K562 (cell line): ENCODE data around the gene ENC1. TPM values are rescaled to one million over a fixed set of nuclear protein-coding genes. Genes with fewer than 3 reads are reported as not detected.

Experiments used
- ATAC-seq: fragments of 200-7000 bp; cut with Tn5 transposase; 3 replicates; pipeline ENCODE4 v1.9.1; 2020; ENCODE audit warnings: moderate library complexity
- BruUV-seq: library from RNA; stranded (reverse); fragments of 400-500 nt; replicated peaks from 2 replicates; lab custom pipeline; 2021; lab: Mats Ljungman, UMichigan
- CTCF ChIA-PET: fragments of 300-600 bp; formaldehyde crosslinking; extraction: SDS; loops from one replicate; lab custom pipeline; 2021; ENCODE audit warnings: low intra/inter-chr PET ratio; lab: Yijun Ruan, JAX
- POLR2A ChIA-PET: fragments of 300-600, 350-650 bp; sonication (Branson Sonifier 250); formaldehyde crosslinking; extraction: SDS; loops from one replicate; lab custom pipeline; 2021; ENCODE audit warnings: antibody characterized with exemption, inconsistent platforms; lab: Yijun Ruan, JAX
- DNase-seq, 4 experiments: peaks; one replicate each; pipeline versions ENCODE4 v3.0.0 to v3.0.0-alpha.2; 2011 to 2018; ENCODE audit warnings: low spot score in 3 of 4, mixed read lengths in 3 of 4; ENCODE audit errors: extremely low read depth in 1 of 4
- FAIRE-seq: peaks from 2 replicates; lab custom pipeline; 2011; peaks lifted over from hg19 to GRCh38; lab: Jason Lieb, UNC
- H2AFZ ChIP-seq: 2 replicates; pipeline ENCODE4 v1.6.0; 2011; ENCODE audit warnings: low read depth, low read length, control low read depth, inconsistent platforms
- H3K27ac ChIP-seq: fragments of 200-600 bp; 3 replicates; pipeline ENCODE4 v1.8.0; 2011; ENCODE audit warnings: low read depth, mild to moderate bottlenecking, control low read depth, inconsistent platforms, low read length, moderate library complexity, mixed read lengths; ENCODE audit errors: extremely low read depth
- H3K27me3 ChIP-seq, 2 experiments: fragments of 300-600 bp in 1 of 2; 2 replicates in 1 of 2; 3 replicates in 1 of 2; pipeline versions ENCODE4 v1.6.0 to v1.8.0; 2011; ENCODE audit warnings: inconsistent platforms in 2 of 2, low read length in 2 of 2, mild to moderate bottlenecking in 1 of 2, mixed read lengths in 1 of 2, moderate library complexity in 1 of 2; ENCODE audit not compliant: control insufficient read depth in 2 of 2, insufficient read depth in 2 of 2
- H3K36me3 ChIP-seq: fragments of 300-600 bp; 3 replicates; pipeline ENCODE4 v1.8.0; 2011; ENCODE audit warnings: mild to moderate bottlenecking, low read length, inconsistent platforms; ENCODE audit not compliant: control insufficient read depth, insufficient read depth
- H3K4me1 ChIP-seq, 2 experiments: fragments of 200-600 bp in 1 of 2; replicated peaks in 1 of 2; 2 replicates in 1 of 2; 3 replicates in 1 of 2; pipeline versions ENCODE4 v1.5.1 to v1.8.0; 2011; ENCODE audit warnings: inconsistent platforms in 2 of 2, low read length in 2 of 2, mild to moderate bottlenecking in 1 of 2, mixed read lengths in 1 of 2, moderate library complexity in 1 of 2; ENCODE audit not compliant: control insufficient read depth in 2 of 2, insufficient read depth in 2 of 2
- H3K4me2 ChIP-seq: 2 replicates; pipeline ENCODE4 v1.6.1; 2011; ENCODE audit warnings: low read length, control low read depth, inconsistent platforms, mixed read lengths; ENCODE audit not compliant: insufficient read depth
- H3K4me3 ChIP-seq: fragments of 200-600 bp; sonication (generic), shearing (Covaris generic); 2 replicates; pipeline ENCODE4 v1.5.1; 2016; ENCODE audit warnings: control low read depth, inconsistent platforms
- H3K79me2 ChIP-seq: fragments of 200-600 bp; 3 replicates; pipeline ENCODE4 v1.8.0; 2011; ENCODE audit warnings: low read length, inconsistent platforms; ENCODE audit not compliant: control insufficient read depth, insufficient read depth
- H3K9ac ChIP-seq, 2 experiments: 2 replicates each; pipeline versions ENCODE4 v1.6.0 to v1.6.1; 2011; ENCODE audit warnings: low read depth in 2 of 2, low read length in 2 of 2, control low read depth in 1 of 2, inconsistent platforms in 1 of 2, mild to moderate bottlenecking in 1 of 2, mixed read lengths in 1 of 2; ENCODE audit not compliant: insufficient read depth in 1 of 2
- H3K9me1 ChIP-seq: one replicate; pipeline ENCODE4 v1.6.0; 2011; ENCODE audit warnings: inconsistent platforms, mild to moderate bottlenecking, low read length, moderate library complexity; ENCODE audit not compliant: control insufficient read depth, insufficient read depth
- H3K9me3 ChIP-seq: replicated peaks from 2 replicates; pipeline ENCODE4 v1.5.1; 2011; ENCODE audit warnings: low read depth, low read length, inconsistent platforms; ENCODE audit not compliant: control insufficient read depth, insufficient read depth
- H4K20me1 ChIP-seq: replicated peaks from 2 replicates; pipeline ENCODE4 v1.6.1; 2011; ENCODE audit warnings: low read length, inconsistent platforms, mixed read lengths; ENCODE audit not compliant: control insufficient read depth, insufficient read depth
- CXXC5 ChIP-seq: fragments of 250-450 bp; sonication (Bioruptor Pico); IDR thresholded peaks from 2 replicates; pipeline ENCODE4 v1.8.0; 2022; ENCODE audit warnings: inconsistent platforms, mild to moderate bottlenecking, moderate library complexity
- EHMT2 ChIP-seq: fragments of 450-650 bp; IDR thresholded peaks from 2 replicates; pipeline ENCODE4 v1.6.1; 2018; ENCODE audit warnings: antibody characterized with exemption
- HDAC2 ChIP-seq: fragments of 450-650 bp; IDR thresholded peaks from 2 replicates; pipeline ENCODE4 v1.6.1; 2016; ENCODE audit warnings: mild to moderate bottlenecking
- HNRNPL ChIP-seq: fragments of 200-400 bp; formaldehyde crosslinking; IDR thresholded peaks from 2 replicates; pipeline ENCODE4 v1.6.1; 2017; ENCODE audit warnings: low read depth, mild to moderate bottlenecking, low read length
- MCM3 ChIP-seq: fragments of 450-650 bp; IDR thresholded peaks from 2 replicates; pipeline ENCODE4 v1.6.1; 2016
- TAL1 ChIP-seq: fragments of 450-650 bp; IDR thresholded peaks from 2 replicates; pipeline ENCODE4 v1.6.1; 2016; ENCODE audit warnings: mild to moderate bottlenecking
- TRIM24 ChIP-seq, 2 experiments: fragments of 450-650 bp; IDR thresholded peaks; 2 replicates each; pipeline ENCODE4 v1.6.1; 2016
- U2AF1 ChIP-seq: fragments of 200-400 bp; formaldehyde crosslinking; optimal IDR thresholded peaks from 2 replicates; pipeline ENCODE3; 2017; ENCODE audit warnings: mild to moderate bottlenecking, low read depth, low read length, moderate library complexity
- ZFP30 ChIP-seq: fragments of 250-450 bp; sonication (Bioruptor Pico); IDR thresholded peaks from 2 replicates; pipeline ENCODE4 v1.8.0; 2022; ENCODE audit warnings: moderate library complexity, mild to moderate bottlenecking, inconsistent platforms, borderline replicate concordance
- WGBS: fragments of 100-300 bp; shearing (Covaris generic); methylation state at CpG from one replicate; pipeline ENCODE4 v1.1.6; 2016; ENCODE audit warnings: low coverage, mixed read lengths; ENCODE audit not compliant: insufficient coverage; ENCODE audit errors: missing lambda C conversion rate; 5-methylcytosine and 5-hydroxymethylcytosine counted together
- in situ Hi-C: fragments of 300-500 bp; cut with MboI; formaldehyde crosslinking; loops from 4 replicates; pipeline ENCODE4 v1.15.0; 2018; ENCODE audit warnings: inconsistent platforms, mixed read lengths
- intact Hi-C: fragments of 100-400 bp; cut with micrococcal nuclease; formaldehyde crosslinking; loops from 2 replicates; pipeline ENCODE4 v1.14.2; 2022
- polyA plus RNA-seq, 8 experiments: library from polyadenylated mRNA; depleted of rRNA in 4 of 8; stranded (reverse) in 5 of 8; unstranded in 3 of 8; fragments of >200 nt; fragmentation: Nextera tagmentation in 2 of 8; fragmentation: Illumina TruSeq in 1 of 8; extraction: Ambion mirVana in 2 of 8; extraction: Trizol in 1 of 8; gene quantifications; 2 replicates each; pipeline versions ENCODE4 v1.2.1 to v1.2.3, GENCODE V29; 2011 to 2014; ENCODE audit warnings: inconsistent platforms in 1 of 8, missing spikeins in 1 of 8
- total RNA-seq, 7 experiments: library from RNA; depleted of rRNA in 6 of 7; stranded (reverse); fragments of >200 nt in 6 of 7; fragmentation: Illumina TruSeq in 2 of 7; extraction: Trizol in 2 of 7; gene quantifications; 2 replicates each; pipeline versions ENCODE4 v1.2.1 to v1.2.3, GENCODE V29; 2011 to 2021; ENCODE audit warnings: low replicate concordance in 1 of 7
- TF ChIP-seq, protein P1 (sequence below): fragments of 450-650 bp; IDR thresholded peaks from 2 replicates; pipeline ENCODE4 v1.6.1; 2016; ENCODE audit warnings: low read depth, mild to moderate bottlenecking, moderate library complexity
- TF ChIP-seq, protein P2 (sequence below): fragments of 250-450 bp; sonication (Bioruptor Pico); IDR thresholded peaks from 2 replicates; pipeline ENCODE4 v1.8.0; 2021; ENCODE audit warnings: borderline replicate concordance, mild to moderate bottlenecking, moderate library complexity; ENCODE audit not compliant: poor library complexity, severe bottlenecking
- TF ChIP-seq, protein P3 (sequence below): fragments of 250-450 bp; sonication (Bioruptor Pico); IDR thresholded peaks from 2 replicates; pipeline ENCODE4 v1.4.0; 2020
- TF ChIP-seq, protein P4 (sequence below): fragments of 450-650 bp; IDR thresholded peaks from 2 replicates; pipeline ENCODE4 v1.6.1; 2016; ENCODE audit warnings: borderline replicate concordance
- TF ChIP-seq, protein P5 (sequence below), 2 experiments: fragments of 450-650 bp in 1 of 2; sonication (generic) in 1 of 2; formaldehyde crosslinking; conservative IDR thresholded peaks; 2 replicates each; pipeline versions ENCODE4 v1.4.0 to v1.8.1; 2020 to 2022; ENCODE audit warnings: mild to moderate bottlenecking in 1 of 2, missing genetic modification reagents in 1 of 2

ENC1 gene
- total and polyA plus RNA-seq, 9 of the 15 experiments (the other 6 are each of a cell fraction or from before 2014, with no cell fraction given), result 0.17 to 3.2 (median 0.97) TPM

DNA sequence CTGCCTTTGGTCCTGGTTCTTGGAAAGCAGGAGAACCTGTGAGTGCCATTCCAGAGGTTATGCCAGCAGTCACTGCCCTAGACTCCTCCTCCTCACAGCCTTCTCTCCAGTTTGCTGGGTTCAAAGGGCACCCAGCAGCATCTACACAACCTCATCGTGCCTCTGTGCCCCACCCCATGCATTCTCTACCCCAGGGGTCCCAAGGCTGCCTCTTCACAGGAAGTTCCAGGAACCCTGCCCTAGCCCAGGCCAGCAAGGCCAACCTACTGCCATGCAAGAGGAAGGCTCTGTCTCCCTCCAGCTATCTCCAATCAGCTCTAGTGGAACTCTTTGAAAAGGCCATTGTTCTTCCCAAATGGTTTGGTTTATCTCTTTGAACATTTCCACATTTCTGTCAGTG, 21.2 kb downstream of the ENC1 start:
- intact Hi-C loops, result no loop called here
- in situ Hi-C loops, result no loop called here
- peaks cover 6% of the 10 kb centered on the region in 2 experiments; a peak in 3 of 5 replicates for H3K4me1 ChIP-seq
- no peaks in the 10 kb centered on the region for H3K36me3 ChIP-seq
- CTCF ChIA-PET, result no interaction called here
- BruUV-seq, result no TSS peak
- no peak overlapping the region for H3K27ac ChIP-seq
- peaks cover 2 to 24% of the 10 kb centered on the region in 2 experiments; a peak in 4 of 5 replicates for H3K27me3 ChIP-seq
- no peaks in the 10 kb centered on the region for H4K20me1 ChIP-seq
- no peak for DNase-seq
- POLR2A ChIA-PET, result interaction anchor here (0.7 kb wide), 1 partner anchor 665 kb away, joined by 3 read pairs; no protein-coding TSS in a partner anchor
- no peak overlapping the region for H3K4me2 ChIP-seq
- H3K9ac ChIP-seq, result no peak overlapping the region
- no peak for FAIRE-seq
- H3K4me3 ChIP-seq, result no peak overlapping the region
- H3K9me1 ChIP-seq, result no peaks in the 10 kb centered on the region
- 0% methylated on average over 1 of the region's 1 CpG for WGBS
- no peaks in the 10 kb centered on the region; the same call in 1 of the 2 replicates for H3K9me3 ChIP-seq
- no peaks in the 10 kb centered on the region for H3K79me2 ChIP-seq
- ATAC-seq, result no peak
- H2AFZ ChIP-seq, result no peak overlapping the region
- TF ChIP-seq, protein P1, sequence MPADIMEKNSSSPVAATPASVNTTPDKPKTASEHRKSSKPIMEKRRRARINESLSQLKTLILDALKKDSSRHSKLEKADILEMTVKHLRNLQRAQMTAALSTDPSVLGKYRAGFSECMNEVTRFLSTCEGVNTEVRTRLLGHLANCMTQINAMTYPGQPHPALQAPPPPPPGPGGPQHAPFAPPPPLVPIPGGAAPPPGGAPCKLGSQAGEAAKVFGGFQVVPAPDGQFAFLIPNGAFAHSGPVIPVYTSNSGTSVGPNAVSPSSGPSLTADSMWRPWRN, result no peak
- TF ChIP-seq, protein P2, sequence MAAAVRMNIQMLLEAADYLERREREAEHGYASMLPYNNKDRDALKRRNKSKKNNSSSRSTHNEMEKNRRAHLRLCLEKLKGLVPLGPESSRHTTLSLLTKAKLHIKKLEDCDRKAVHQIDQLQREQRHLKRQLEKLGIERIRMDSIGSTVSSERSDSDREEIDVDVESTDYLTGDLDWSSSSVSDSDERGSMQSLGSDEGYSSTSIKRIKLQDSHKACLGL, result no peak
- TF ChIP-seq CXXC5 (CRISPR knock-in tag), result no peak
- TF ChIP-seq MCM3, result no peak
- TF ChIP-seq ZFP30 (CRISPR knock-in tag), result no peak
- no peak for TF ChIP-seq EHMT2
- TF ChIP-seq HNRNPL, result no peak
- TF ChIP-seq, protein P3, sequence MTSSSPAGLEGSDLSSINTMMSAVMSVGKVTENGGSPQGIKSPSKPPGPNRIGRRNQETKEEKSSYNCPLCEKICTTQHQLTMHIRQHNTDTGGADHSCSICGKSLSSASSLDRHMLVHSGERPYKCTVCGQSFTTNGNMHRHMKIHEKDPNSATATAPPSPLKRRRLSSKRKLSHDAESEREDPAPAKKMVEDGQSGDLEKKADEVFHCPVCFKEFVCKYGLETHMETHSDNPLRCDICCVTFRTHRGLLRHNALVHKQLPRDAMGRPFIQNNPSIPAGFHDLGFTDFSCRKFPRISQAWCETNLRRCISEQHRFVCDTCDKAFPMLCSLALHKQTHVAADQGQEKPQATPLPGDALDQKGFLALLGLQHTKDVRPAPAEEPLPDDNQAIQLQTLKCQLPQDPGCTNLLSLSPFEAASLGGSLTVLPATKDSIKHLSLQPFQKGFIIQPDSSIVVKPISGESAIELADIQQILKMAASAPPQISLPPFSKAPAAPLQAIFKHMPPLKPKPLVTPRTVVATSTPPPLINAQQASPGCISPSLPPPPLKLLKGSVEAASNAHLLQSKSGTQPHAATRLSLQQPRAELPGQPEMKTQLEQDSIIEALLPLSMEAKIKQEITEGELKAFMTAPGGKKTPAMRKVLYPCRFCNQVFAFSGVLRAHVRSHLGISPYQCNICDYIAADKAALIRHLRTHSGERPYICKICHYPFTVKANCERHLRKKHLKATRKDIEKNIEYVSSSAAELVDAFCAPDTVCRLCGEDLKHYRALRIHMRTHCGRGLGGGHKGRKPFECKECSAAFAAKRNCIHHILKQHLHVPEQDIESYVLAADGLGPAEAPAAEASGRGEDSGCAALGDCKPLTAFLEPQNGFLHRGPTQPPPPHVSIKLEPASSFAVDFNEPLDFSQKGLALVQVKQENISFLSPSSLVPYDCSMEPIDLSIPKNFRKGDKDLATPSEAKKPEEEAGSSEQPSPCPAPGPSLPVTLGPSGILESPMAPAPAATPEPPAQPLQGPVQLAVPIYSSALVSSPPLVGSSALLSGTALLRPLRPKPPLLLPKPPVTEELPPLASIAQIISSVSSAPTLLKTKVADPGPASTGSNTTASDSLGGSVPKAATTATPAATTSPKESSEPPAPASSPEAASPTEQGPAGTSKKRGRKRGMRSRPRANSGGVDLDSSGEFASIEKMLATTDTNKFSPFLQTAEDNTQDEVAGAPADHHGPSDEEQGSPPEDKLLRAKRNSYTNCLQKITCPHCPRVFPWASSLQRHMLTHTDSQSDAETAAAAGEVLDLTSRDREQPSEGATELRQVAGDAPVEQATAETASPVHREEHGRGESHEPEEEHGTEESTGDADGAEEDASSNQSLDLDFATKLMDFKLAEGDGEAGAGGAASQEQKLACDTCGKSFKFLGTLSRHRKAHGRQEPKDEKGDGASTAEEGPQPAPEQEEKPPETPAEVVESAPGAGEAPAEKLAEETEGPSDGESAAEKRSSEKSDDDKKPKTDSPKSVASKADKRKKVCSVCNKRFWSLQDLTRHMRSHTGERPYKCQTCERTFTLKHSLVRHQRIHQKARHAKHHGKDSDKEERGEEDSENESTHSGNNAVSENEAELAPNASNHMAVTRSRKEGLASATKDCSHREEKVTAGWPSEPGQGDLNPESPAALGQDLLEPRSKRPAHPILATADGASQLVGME, result no peak
- TF ChIP-seq, protein P4, sequence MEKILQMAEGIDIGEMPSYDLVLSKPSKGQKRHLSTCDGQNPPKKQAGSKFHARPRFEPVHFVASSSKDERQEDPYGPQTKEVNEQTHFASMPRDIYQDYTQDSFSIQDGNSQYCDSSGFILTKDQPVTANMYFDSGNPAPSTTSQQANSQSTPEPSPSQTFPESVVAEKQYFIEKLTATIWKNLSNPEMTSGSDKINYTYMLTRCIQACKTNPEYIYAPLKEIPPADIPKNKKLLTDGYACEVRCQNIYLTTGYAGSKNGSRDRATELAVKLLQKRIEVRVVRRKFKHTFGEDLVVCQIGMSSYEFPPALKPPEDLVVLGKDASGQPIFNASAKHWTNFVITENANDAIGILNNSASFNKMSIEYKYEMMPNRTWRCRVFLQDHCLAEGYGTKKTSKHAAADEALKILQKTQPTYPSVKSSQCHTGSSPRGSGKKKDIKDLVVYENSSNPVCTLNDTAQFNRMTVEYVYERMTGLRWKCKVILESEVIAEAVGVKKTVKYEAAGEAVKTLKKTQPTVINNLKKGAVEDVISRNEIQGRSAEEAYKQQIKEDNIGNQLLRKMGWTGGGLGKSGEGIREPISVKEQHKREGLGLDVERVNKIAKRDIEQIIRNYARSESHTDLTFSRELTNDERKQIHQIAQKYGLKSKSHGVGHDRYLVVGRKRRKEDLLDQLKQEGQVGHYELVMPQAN, result no peak
- no peak for TF ChIP-seq U2AF1
- TF ChIP-seq, protein P5, sequence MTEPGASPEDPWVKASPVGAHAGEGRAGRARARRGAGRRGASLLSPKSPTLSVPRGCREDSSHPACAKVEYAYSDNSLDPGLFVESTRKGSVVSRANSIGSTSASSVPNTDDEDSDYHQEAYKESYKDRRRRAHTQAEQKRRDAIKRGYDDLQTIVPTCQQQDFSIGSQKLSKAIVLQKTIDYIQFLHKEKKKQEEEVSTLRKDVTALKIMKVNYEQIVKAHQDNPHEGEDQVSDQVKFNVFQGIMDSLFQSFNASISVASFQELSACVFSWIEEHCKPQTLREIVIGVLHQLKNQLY (CRISPR knock-in tag; conservative IDR thresholded peaks at IDR 0.05), result no peak
- TF ChIP-seq TAL1, result no peak
- no peak for TF ChIP-seq TRIM24 (IDR thresholded peaks at IDR 0.05)
- TF ChIP-seq HDAC2, result no peak
